HG02642 (cell line): Measurements from ENCODE around the gene LARP6.
"Not testable (repeated sequence)": the region's sequence is repeated elsewhere in the genome, so short reads cannot be mapped to it uniquely, and the experiment has no call there.

Experiments
- ATAC-seq: cut with Tn5 transposase; IDR thresholded peaks from one replicate; pipeline ENCODE4 v1.9.1; 2021; ENCODE audit warnings: mild to moderate bottlenecking; ENCODE audit not compliant: unreplicated experiment, poor library complexity

The LARP6 gene

DNA sequence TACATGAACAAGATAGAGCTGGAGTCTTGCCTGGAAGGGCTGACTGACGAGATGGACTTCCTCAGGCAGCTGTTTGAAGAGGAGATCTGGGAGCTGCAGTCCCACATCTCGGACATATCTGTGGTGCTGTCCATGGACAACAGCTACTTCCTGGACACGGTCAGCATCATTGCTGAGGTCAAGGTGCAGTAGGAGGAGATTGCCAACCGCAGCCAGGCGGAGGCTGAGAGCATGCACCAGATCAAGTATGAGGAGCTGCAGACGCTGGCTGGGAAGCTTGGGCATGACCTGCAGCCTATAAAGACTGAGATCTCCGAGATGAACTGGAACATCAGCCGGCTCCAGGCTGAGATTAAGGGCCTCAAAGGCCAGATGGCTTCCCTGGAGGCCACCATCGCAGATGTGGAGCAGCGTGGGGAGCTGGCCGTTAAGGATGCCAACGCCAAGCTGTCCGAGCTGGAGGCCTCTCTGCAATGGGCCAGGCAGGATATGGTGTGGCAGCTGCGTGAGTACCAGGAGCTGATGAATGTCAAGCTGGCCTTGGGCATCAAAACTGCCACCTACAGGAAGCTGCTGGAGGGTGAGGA lies 5.5 kb upstream of the LARP6 start:
- ATAC-seq: no peak

DNA sequence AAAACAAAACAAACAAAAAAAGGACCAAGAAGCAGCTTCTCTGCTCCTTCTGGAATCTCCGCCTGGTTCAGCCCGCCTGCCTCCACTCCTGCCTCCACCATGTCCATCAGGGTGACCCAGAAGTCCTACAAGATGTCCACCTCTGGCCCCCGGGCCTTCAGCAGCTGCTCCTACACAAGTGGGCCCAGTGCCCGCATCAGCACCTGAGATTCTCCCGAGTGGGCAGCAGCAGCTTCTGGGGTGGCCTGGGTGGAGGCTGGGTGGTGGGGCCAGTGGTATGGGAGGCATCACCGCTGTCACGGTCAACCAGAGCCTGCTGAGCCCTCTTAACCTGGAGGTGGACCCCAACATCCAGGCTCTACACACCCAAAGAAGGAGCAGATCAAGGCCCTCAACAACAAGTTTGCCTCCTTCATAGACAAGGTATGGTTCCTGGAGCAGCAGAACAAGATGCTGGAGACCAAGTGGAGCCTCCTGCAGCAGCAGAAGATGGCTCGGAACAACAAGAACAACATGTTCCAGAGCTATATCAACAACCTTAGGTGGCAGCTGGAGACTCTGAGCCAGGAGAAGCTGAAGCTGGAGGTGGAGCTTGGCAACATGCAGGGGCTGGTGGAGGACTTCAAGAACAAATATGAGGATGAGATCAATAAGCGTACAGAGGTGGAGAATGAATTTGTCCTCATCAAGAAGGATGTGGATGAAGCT lies 4.8 kb upstream of the LARP6 start:
- not testable (repeated sequence) for ATAC-seq

- ATAC-seq: no peak
Measured at GRCh38 chr15:70857562-70858285, 3.8 kb upstream of the LARP6 start.

DNA sequence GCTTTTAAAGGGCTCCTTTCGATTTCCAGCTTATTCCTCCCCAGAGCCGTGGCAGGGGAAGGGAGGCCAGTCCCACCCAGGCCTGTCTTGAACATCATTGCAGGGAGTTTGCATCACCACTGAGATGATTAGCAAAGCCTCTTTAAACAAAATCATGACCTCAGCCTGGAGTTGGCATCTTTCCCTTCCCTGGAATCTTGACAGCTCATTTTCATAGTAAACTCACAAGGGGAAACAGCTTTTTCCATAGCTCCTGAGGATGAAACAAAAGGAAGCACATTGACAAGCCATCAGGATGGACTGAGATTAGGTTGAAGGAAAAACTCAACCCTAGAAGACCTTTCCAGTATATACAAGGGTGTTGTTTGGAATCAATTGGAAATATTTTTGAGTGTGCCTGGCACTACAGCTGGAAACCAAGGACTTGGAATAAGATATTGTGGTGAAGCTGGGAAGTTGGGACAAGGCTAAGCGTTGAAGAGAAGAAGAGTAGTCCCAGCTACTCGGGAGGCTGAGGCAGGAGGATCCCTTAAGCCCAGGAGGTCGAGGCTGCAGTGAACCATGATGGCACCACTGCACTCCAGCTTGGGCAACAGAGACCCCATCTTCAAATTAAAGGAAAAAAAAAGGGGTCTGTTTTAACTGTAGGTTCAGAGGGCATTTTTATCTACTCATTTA lies 3.1 kb upstream of the LARP6 start:
- no peak for ATAC-seq

- ATAC-seq: no peak
Measured at GRCh38 chr15:70856177-70856883, 2.4 kb upstream of the LARP6 start.

DNA sequence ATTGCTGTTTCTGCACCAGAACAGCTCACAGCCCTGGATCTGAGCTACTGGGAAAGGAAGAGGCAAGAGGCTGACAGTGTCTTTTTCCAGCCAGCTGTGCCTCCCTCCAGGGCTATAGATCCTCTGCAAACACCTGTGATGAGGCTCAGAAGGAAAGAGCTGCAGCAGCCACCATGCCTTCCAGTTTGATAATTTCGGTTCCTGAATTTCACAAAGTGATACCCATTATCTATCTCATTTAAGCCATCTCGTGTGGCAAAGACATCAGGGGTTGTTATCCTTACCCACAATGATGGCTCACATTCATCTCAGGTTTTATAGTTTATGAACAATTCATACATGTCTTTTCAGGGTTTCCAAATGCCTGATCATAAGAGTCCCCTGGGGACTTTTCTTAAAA lies 1.8 kb upstream of the LARP6 start:
- no peak for ATAC-seq

DNA sequence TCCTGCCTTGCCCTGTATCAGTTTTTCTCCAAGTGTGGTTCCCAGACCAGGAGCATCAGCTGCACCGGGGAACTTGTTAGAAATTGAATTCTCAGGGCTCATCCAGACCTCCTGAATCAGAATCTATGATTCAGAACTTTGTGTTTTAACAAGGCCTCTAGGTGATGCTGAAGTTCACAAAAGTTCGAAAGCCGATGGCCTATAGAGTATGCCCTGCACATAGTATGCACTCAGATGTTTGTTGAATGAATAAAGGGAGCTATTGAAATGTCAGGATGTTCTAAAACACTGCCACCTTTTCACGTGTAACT lies 664 bp upstream of the LARP6 start:
- no peak for ATAC-seq

- no peak for ATAC-seq
Measured at GRCh38 chr15:70853318-70853972, 512 bp downstream of the LARP6 start.

- no peak for ATAC-seq
Measured at GRCh38 chr15:70852501-70853317, 1.2 kb downstream of the LARP6 start.

- ATAC-seq: no peak
Measured at GRCh38 chr15:70851889-70852288, 2.1 kb downstream of the LARP6 start.

DNA sequence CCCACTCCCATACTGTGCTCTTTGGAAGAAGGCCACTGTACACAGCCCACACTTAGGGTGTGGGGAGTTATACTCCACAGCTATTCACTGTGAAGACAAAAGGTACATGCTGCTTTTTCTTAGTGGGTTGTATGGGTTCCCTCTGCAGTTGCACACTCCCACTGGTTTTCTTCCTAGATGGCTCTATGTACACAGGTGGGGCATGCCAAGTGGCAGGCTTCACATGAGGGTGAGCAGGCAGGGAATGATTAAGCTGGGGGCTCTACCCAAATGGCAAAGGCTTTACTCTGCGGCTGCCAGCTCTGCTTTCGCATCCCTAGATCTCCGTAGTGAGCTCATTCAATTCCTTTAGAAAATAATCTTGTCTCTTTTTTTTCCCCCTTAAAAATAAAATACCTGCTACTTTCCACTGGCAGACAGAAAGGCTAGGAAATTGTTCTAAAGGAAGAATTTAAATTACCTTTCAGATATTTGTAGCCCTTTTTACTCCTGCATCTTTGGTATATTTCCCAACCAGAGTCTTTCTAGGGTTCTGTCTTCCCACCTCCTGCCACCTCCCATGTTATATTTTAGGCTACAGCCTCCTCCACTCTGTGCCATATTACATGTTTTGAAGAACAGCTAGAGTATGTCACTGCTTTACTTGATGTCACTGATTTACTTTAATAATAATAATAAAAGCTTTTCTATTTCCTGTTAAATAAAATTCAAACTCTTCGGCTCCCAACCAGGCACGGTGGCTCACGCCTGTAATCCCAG lies 8.2 kb downstream of the LARP6 start:
- no peak for ATAC-seq

DNA sequence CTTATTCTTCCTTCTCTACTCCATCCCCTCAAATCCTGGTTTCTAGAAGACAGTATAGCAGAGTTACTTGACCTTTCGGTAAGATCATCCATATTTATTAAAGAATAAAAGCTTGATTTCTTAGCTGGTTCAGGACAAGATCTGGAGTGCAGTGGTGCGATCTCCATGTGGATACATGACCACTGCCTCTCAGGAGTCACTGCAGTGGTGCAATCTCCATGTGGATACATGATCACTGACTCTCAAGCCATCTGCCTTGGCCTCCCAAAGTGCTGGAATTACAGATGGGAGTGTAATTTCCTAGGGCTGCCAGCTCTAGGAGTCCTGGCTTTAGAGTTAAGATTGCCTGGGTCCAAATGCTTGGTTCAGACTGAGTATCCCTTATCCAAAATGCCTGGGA lies 16.5 kb downstream of the LARP6 start:
- no peak for ATAC-seq

DNA sequence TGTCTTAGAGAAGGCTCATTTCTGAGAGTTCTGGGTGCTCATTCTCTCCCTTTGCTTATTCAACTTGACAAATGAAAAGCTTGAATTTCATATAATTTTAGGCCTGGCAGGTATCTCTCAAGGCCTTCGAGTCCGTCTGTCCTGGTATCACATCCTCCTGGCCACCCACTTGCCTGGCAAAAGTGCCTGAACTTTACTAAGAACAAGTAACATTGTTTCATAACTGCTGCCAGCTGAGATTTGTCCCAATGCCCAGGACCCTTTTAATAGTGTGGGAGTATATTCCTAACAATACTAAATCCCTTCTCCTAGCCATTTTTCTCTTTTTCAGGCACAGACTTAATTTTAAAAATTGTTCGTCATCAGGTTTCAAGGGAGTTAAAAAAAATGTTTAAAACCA lies 18.1 kb downstream of the LARP6 start:
- ATAC-seq: no peak

DNA sequence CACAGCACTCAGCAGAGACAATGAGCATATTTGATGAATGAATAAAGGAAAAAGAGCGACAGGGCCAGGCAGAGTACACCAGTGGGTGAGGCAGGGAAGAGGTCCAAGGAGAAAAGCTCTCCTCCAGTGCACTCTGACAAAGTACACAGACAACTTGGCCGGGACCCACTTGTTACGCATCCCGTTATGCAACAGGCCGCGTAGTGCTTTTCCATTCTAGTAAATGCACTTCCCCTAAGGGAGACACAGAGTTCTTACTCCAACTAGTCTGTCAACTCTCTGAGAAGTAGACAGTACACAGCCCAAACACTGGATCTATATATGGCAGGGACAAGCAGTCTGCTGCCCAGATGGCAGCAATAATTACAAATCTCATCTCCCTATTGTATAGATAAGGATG lies 18.5 kb downstream of the LARP6 start:
- no peak for ATAC-seq

GRCh38 chr15:70834999-70835398 lies 19.0 kb downstream of the LARP6 start:
- ATAC-seq: no peak

DNA sequence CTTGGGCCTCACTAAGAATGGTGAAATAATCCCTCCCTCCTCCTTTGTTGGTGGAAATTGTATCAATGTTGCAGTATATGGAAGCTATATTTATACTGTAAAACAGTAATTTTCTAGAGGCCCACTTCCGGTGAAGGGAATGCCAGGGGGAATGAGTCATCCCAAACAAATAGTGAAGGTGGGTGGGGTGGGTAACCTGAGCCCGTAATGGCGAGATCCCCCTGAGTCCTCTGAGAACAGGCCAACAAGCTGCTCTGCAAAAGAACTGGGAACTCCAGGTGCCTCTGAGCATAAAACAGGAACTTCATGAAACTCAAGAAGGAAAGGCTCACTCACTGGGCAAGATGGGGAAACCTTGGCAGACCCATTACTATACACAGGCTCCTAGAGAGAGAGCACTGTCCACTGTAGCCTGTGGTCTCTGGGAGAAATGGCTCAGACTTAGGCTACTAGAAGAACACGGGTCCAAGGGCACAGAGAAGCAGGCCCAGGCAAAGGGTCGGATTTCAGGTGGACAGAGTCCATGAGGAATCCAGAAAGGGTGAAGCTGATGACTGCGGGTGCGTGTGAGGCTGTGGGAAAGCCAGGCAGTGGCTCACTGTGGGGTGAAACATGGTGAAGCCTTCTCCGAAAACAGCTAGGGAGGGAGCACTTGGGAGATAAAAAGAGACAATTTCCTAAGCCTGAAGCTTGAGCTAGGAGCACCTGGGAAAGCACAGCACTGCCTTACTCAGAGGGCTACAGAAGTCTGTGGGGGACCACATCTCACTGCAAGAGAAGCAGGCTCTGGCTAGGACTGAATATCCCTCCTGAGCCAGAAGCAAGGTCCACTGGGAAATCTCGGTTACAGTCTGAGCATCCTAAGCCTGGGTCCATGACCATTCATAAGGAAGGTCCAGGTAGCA lies 19.8 kb downstream of the LARP6 start:
- ATAC-seq: no peak

DNA sequence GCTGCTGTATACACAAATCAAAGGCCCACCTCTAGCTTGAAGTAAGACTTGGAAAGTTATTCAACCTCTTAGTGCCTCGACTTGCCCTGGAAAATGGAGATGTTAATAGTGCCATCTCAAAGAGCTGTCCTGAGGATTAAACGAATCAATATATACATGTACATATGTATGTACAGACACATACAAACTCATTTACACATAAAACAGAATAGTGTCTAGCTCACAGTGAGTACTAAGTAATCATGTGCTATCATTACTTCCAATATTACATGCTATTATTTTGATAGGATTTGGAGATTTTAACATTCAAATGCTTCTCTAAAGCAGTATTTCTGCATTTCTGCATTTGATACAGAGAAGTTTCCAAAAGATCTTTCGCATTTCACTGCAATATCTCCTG lies 20.5 kb downstream of the LARP6 start:
- ATAC-seq: no peak

GRCh38 chr15:70832176-70832575 lies 21.8 kb downstream of the LARP6 start:
- no peak for ATAC-seq
